ENCODE results near the gene GDE1.
A peak's percentile ranks its signal among the peaks of the same experiment; 100 is the strongest.

GDE1 gene, protein sequence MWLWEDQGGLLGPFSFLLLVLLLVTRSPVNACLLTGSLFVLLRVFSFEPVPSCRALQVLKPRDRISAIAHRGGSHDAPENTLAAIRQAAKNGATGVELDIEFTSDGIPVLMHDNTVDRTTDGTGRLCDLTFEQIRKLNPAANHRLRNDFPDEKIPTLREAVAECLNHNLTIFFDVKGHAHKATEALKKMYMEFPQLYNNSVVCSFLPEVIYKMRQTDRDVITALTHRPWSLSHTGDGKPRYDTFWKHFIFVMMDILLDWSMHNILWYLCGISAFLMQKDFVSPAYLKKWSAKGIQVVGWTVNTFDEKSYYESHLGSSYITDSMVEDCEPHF

DNA sequence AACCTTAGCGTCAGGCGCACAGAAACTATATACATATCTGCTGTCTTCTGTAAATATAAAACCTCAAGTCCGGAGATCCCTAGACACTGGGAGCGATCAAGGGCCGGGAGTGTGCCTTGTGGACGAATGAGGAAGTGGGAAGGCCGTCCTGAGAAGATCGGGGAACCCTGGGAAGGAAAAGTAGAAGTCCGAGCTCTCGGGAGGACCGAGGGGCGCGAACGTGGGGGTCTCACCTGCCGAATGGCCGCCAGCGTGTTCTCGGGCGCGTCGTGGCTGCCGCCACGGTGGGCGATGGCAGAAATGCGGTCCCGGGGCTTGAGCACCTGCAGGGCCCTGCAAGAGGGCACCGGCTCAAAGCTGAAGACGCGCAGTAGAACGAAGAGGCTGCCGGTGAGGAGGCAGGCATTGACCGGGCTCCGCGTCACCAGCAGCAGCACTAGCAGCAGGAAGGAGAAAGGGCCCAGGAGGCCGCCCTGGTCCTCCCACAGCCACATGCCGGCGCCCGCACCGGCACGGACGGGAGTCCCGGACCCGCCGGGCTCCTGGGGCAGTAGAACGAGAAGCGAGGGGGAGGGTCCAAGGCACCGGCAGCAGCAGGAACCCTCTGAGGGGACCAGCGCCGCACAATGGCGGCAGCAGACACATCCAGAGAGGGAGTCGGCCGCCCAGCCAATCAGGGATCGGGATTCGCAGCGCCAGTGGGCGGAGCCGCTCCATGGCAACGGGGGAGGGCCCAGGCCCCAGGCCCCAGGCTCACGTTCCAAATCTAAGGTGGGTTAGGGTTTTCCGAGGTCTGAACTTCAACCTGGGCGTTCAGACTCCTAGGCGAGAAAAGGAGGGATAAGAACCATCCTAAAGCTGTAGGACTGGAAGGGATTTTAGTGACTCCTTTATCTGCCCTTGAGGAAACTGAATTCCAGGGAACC lies at the start of gene GDE1:
Gene GDE1 (minus strand): TSS at position 628 of the 926 bp plus-strand sequence. CDS start 134 bp downstream, at position 494.
- TF ChIP-seq, protein P1, sequence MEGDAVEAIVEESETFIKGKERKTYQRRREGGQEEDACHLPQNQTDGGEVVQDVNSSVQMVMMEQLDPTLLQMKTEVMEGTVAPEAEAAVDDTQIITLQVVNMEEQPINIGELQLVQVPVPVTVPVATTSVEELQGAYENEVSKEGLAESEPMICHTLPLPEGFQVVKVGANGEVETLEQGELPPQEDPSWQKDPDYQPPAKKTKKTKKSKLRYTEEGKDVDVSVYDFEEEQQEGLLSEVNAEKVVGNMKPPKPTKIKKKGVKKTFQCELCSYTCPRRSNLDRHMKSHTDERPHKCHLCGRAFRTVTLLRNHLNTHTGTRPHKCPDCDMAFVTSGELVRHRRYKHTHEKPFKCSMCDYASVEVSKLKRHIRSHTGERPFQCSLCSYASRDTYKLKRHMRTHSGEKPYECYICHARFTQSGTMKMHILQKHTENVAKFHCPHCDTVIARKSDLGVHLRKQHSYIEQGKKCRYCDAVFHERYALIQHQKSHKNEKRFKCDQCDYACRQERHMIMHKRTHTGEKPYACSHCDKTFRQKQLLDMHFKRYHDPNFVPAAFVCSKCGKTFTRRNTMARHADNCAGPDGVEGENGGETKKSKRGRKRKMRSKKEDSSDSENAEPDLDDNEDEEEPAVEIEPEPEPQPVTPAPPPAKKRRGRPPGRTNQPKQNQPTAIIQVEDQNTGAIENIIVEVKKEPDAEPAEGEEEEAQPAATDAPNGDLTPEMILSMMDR (conservative IDR thresholded peaks at IDR 0.05) = peak; percentile 61
- peak; percentile 50 for TF ChIP-seq ZFX (IDR thresholded peaks at IDR 0.05)
- peak within 1 kb of the TSS; percentile 88 for H3K27ac ChIP-seq

DNA sequence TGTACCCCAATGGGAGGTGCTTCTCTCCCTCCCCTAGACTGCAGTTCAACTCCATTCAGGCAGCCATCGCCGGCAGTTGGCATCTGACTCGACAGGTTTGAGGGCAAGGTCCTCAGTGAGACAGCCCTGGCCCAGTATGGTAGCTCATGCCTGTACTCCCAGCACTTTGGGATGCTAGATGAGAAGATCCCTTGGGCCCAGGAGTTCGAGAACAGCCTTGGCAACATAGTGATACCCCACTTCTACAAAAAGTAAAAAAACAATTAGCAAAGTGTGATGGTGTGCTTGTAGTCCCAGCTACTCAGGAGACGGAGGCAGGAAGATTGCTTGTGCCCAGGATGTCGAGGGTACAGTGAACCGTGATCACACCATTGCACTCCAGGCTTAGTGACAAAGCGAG lies 45.7 kb upstream of the GDE1 start:
- TF ChIP-seq, protein P1 (conservative IDR thresholded peaks at IDR 0.05) = no peak
- no peak for TF ChIP-seq ZFX (IDR thresholded peaks at IDR 0.05)
- no peak overlapping the region for H3K27ac ChIP-seq

DNA sequence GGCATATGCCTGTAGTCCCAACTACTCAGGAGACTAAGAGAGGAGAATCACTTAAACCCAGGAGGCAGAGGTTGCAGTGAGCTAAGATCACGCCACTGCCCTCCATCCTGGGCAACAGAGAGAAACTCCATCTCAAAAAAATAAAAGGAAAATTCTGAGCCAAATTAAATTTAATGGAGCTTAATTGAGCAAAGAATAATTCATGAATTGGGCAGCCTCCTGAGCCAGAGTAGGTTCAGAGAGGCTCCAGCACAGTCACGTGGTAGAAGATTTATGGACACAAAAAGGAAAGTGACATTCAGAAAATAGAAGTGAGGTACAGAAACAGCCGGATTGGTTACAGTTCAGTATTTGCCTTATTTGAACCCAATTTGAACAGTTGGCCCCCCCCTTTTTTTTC lies 44.5 kb upstream of the GDE1 start:
- no peak for TF ChIP-seq ZFX (IDR thresholded peaks at IDR 0.05)
- TF ChIP-seq, protein P1 (conservative IDR thresholded peaks at IDR 0.05) = no peak
- H3K27ac ChIP-seq = no peak overlapping the region

DNA sequence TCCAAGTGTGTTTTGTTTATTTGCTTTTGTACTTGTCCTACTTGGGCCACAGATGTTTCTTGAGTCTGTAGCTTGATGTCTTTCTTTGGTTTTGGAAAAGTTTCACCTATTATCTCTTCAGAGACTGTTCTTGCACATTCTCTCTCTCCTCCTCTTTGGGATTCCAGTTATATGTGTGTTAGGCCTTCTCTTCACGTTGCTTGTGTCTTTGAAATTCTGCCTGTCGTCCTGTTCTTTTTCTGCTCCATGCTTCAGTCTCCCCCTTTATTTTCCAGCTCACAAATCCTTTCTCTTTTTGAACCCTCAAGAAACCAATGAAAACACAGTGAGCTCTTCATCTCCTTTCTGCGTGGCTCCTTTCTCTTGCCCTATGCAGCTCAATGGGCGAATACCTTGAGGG lies 41.5 kb upstream of the GDE1 start:
- TF ChIP-seq, protein P1 (conservative IDR thresholded peaks at IDR 0.05) = no peak
- TF ChIP-seq ZFX (IDR thresholded peaks at IDR 0.05) = no peak
- H3K27ac ChIP-seq = no peak overlapping the region

DNA sequence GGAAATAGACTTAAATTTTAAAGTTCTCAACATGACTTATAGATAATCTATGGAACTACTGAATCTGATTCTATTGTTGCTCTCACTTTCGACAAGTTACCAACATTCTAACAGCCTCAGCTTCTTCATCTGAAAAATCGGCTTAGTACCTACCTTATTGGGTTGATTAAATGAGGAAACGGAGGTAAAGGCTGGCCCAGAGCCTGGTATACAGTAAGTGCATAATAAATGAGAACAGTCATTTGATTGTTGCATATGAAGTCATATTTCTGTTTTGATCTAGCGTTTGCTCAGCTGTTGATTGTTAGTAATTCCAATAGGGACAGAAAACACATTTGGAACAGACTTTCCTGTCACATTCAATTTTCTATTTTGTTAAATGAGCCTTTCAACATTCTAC lies 38.2 kb upstream of the GDE1 start:
- TF ChIP-seq ZFX (IDR thresholded peaks at IDR 0.05) = no peak
- TF ChIP-seq, protein P1 (conservative IDR thresholded peaks at IDR 0.05) = no peak

DNA sequence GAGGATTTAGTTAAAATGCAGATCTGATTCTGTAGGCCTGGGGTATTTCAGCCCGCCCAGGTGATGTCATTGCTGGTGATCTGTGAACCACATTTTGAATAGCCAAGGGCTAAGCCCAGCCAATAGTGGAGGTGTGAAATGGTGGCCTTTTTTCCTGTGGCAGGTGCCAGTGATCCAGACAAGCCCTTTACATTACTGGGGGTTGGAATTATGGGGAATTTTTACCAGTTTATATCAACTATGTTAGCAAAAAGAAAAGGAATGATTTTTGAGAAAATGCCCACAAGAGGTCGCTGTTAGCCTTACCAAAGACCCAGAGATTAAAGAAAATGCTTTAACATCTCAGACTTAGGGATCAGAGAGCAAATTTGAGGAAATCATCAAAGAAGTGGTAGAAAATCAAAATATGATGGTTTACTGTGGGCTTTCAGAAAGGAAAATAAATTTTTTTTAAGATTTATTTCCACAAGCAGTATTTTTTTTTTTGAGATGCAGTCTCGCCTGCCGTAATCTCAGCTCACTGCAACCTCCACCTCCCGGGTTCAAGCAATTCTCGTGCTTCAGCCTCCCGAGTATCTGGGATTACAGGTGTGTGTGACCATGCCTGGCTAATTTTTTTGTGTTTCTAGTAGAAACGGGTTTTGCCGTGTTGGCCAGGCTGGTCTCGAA lies 37.5 kb upstream of the GDE1 start:
- TF ChIP-seq, protein P1 (conservative IDR thresholded peaks at IDR 0.05) = peak; percentile 88
- no peak for TF ChIP-seq ZFX (IDR thresholded peaks at IDR 0.05)
- no peak overlapping the region for H3K27ac ChIP-seq

More for the DNA sequence above, 38.2 kb upstream of the GDE1 start:
- no peak overlapping the region for H3K27ac ChIP-seq

Measured in C4-2B (cell line).